Sciatic nerve (tissue), 2 donors: Measurements from ENCODE around the gene CLDN19. TPM values are rescaled to one million over a fixed set of nuclear protein-coding genes. Genes with fewer than 3 reads are reported as not detected.
A peak's percentile ranks its signal among the peaks of the same experiment; 100 is the strongest.
"Not testable (repeated sequence)": the region's sequence is repeated elsewhere in the genome, so short reads cannot be mapped to it uniquely, and the experiment has no call there.

Experiments used
- ATAC-seq: fragments of 200-7000 bp; cut with Tn5 transposase; one replicate; pipeline ENCODE4 v1.9.1; 2020; ENCODE audit warnings: mild to moderate bottlenecking, moderate library complexity
- DNase-seq: peaks from one replicate; pipeline ENCODE4 v3.0.0-alpha.2; 2020; ENCODE audit warnings: low spot score
- intact Hi-C: fragments of 100-400 bp; cut with DNase I; formaldehyde crosslinking; loops from one replicate; pipeline ENCODE4 v1.14.2; 2022
- total RNA-seq: library from RNA; stranded (reverse); fragmentation: NEBNext Ultra II Directional; extraction: Animal tissue kit (Norgen Biotek cat#: 25700); gene quantifications from one replicate; pipeline ENCODE4 v1.2.1, GENCODE V29; 2021
- donor health status: DM: no; HTN: no; CAD: no.
- donor health status: DM: no; HTN: no; CAD: no.

The CLDN19 gene
- total RNA-seq, 1 donor from 2014 or later, result 243 TPM

DNA sequence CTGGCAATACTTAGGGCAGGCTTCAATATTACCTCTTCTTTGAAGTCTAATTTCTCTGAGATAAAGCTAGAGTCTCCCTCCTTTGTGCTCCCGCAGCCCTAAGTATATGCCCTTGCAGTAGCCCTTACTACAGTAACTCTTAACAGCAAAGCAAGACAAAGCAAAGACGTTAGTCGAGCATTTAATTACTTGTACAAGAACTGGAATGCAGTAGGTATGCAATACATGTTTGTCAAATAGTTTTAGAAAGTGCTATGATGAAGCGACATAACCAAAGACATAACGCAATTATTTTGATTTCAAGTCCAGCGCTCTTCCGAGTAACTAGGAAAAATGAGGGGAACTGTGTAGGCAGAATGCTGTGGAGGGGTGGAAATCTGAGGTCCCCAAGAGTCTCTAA, 25.2 kb upstream of the CLDN19 start:
- ATAC-seq (no peak), DNase-seq (no peak)
- intact Hi-C loops, result no loop called here

DNA sequence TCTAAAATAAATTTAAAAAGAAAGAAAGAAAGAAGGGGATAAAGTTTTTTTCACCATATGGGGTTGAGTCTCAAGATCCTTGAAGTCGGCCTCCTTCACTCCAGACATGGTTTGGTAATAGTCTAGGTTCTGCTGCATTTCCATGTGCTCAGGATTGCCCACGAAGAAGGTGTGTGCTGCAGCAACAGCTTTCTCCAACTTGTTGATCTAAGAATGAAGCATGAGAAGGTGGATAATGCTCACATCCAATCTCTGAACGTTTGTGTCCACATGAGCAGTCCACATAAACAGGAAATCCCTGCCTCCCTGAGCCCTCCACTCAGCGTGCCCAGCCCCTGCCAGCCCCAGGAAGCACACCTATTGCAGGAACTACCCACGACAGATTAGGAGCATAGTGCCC, 22.2 kb upstream of the CLDN19 start:
- intact Hi-C loops, result no loop called here
- no peak for ATAC-seq
- DNase-seq, result no peak

DNA sequence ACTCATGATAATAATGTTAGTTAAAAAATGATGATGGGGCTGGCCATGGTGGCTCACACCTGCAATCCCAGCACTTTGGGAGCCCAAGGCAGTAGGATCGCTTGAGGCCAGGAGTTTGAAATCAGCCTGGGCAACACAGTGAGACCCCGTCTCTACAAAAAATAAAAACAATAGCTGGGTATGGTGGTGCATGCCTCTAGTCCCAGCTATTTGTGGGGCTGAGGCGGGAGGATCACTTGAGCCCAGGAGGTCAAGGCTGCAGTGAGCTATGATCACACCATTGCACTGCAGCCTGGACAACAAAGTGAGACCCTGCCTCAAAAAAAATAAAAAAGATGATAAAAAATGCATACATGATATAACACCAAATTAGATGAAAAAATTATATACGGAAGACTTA, 21.5 kb upstream of the CLDN19 start:
- intact Hi-C loops, result no loop called here
- ATAC-seq, result no peak
- no peak for DNase-seq

DNA sequence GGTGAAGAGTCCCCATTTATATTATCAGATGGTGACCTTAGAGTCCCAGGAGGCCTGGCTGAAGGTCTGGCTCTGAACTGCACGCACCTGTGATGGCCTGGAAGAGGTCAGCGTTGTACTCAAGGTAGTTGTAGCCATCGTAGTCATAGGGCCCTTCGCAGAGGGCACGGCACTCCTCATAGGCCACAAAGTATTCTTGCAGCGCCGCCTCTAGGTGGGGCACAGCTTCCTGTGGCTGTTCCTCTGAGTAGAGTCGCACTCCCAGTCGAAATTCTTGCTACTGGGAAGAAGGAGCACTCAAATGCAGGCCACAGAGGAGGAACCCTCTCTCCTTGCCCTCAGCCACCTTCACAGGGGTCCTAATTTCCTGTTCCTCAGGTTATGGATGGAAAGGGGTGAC, 19.1 kb upstream of the CLDN19 start:
- DNase-seq (no peak), ATAC-seq (no peak)
- intact Hi-C loops, result loop anchor here (5.0 kb wide), 1 partner anchor 77 kb away; the partner anchor contains the start of gene YBX1

DNA sequence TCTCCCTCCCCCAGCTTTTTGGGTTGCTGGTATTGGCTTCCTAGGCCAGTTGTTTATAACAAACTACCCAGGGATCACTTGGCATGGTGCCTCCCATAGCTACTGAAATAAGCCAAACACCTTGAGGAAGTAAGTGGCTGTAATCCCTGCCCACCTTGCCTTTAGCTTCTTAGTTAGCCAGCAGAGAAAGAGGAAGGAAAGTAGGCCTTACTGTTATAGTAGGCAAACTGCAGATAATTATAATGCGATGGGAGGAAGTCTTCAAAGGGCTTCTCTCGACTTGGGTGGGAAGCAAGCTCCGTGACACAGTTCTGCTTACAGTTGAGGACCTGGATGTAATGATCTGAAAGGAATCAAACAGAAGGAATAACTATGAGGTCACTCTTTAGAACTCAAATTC, 18.6 kb upstream of the CLDN19 start:
- intact Hi-C loops, result loop anchor here (5.0 kb wide), 1 partner anchor 76 kb away; the partner anchor contains the start of gene YBX1
- no peak for DNase-seq
- ATAC-seq, result no peak

DNA sequence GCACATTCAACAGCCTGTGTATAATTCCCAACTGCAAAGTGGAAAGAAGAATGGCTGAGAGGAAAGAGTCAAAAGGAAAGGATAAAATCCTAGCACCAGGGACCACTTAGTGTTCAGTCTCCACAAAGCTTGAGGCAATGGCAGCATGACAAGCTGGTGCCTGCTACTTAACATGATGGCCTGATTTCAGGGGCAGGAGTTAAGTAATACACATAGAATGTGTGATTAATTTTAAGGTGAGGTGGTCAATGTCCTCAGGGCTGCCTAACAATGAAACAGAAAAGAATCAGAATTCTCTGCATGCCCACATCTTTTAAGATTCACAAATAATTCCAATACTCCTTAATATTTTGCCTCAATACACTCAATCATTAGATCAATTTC, 17.8 kb upstream of the CLDN19 start:
- no peak for DNase-seq
- intact Hi-C loops, result loop anchor here (5.0 kb wide), 1 partner anchor 76 kb away; the partner anchor contains the start of gene YBX1
- no peak for ATAC-seq

DNA sequence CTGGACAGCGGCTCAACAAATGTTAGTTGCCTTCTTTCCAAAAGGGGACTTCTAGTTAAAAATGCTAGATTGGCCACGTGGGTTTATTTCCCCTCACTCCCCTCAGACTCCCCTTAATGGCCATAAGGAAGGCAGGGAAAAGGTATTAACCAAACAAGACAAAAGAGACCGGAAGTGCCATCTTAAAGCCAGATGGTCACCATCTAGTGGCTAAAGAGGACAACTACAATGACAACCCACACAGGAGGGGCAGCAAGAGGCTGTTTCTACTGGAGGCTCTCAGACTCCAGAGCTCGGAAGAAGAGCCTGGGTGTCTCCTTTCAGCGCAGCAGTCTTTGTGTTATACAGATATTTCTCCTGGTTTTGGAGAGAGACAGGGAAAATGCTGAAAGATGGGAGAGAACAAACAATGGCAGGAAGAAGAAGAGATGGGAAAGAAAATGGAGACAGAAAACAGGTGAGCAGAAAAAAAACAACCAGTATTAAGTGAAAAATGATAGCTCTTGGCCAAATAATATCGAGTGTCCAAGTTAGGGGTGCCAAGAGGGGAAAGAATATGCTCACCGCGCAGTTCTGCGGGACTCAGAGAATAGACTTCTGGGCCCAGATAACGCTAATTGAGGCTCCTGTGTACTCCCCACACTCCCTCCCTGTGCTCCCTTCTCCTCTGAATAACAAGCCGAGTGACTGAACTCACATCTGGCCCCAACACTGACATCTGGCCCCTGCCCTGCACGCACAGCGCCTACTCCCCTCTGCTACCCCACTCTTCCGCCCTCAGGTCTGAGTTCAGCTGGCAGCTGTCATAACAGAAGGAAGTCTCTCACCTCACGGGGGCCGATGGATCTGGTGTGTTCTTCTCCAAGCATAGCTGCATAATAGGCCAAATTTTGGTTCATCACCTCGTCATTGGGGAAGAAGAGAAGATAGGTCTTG, 17.2 kb upstream of the CLDN19 start:
- intact Hi-C loops, result loop anchor here (5.0 kb wide), 1 partner anchor 75 kb away; the partner anchor contains the start of gene YBX1
- no peak for DNase-seq
- peak; percentile 61 for ATAC-seq

DNA sequence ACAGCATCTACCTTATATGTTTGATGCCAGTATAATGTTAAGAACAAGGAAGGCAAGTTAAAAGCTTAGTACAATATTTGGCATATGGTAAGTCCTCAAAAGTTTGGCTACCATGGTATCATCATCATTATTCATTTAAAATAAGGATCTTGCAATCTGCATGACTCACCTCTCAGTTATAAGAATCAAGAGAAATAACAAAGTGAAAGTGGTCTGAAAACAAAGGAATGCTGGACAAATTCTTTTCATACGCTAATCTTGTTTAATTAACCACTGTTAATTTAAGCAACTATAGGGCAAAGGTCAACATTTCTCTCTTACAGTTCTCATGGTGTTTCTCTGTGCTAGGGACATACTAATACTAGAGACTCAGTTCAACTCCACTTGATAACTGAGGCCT, 13.0 kb upstream of the CLDN19 start:
- ATAC-seq (no peak), DNase-seq (no peak)
- intact Hi-C loops, result no loop called here

DNA sequence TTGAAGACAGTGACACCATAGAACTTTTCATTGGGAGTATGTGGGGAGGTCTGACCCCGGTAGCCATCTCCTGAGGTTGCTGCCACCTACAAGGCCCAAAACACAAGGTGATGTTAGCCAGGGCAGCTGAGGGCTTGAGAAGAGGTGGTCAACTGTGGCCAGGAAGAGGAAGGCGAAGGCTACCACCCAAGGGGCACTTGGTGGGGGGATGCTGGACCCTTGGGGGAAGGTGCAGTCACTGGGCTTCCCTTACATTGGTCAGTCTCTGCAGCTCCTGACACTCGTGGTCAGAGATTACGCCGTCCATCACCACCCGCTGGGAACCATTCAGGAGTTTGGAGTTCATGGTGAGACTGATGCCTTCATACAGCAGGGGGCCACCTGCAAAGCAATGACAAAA, 12.2 kb upstream of the CLDN19 start:
- no peak for ATAC-seq
- intact Hi-C loops, result no loop called here
- no peak for DNase-seq

DNA sequence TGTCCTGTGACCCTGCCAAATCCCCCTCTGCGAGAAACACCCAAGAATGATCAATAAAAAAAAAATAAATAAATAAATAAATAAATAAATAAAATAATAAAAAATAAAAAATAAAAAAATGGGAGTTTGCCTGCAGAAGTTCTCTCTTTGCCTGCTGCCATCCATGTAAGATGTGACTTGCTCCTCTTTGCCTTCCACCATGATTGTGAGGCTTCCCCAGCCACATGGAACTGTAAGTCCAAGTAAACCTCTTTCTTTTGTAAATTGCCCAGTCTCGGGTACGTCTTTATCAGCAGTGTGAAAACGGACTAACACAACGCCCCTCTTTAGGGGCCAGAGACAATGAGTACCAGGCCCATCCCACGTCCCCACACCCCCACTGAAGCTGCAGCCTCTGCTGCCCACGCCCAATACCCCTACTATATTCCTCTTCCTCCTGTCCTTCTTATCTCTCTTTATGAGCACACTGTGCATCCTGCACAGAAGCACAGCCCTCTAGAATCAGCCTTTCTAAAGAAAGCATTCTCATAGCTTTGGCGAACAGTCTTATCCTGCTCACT, 11.6 kb upstream of the CLDN19 start:
- intact Hi-C loops, DNase-seq, ATAC-seq: not testable (repeated sequence)

DNA sequence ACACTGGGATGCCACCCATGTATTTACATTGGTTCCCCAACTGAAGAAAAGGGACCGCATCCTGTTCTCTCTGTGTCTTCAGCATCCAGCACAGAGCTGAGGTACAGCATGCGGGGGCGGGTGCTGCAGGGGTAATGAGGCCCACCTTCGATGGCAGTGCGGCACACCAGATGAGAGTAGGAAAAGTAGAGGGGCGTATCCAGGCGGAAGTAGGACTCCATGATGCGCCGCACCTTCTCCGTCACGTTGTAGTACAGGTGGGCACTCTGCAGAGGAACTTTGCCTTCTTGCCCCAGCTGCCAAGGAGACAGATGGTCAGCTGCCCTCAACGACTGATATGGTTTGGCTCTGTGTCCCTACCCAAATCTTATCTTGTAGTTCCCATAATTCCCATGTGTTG, 10.0 kb upstream of the CLDN19 start:
- intact Hi-C loops, result no loop called here
- DNase-seq (no peak), ATAC-seq (no peak)

DNA sequence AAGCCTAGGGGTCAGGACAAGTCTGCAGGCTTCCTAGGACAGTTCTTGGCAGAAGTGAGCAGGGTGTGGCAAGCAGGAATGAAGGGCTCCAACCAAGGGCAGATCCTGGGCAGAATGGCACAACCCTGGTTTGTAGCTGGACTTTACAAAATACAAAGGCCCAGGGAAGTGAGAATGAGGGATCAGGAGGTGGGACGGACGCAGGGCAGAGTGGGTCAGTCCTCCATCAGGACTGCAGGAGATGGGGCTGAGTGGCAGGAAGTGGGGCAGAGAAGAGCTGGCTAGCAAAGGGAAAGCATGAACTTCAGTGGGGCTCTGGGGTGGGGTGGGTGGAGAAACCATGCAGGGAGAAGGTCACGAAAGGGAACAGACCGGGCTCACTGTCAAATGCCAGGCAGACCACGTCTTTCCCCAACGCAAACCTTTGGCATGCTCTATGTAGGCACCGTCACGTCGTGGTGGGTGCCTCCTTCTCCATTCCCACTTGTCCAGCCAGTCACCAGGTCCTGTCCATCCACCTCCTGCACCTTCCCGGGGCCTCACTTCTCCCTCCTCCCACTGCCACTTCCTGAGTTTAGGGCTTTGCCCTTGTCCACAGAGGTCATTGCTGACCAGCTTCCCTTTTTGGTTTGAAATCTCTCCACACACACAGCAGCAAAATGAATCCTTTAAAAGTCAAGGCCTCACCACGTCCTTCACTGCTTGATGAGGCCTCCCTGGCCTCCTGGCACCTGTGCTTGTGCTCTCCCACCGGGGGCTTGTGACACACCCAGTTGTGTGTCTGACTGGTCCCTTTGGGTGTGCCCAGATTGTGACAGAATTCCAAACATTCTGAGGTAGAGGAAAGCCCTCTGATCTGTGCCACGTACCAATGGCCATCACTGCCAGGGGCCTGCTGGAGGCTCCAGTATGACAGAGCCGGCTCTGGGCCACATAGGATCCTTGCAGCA, 8.7 kb upstream of the CLDN19 start:
- DNase-seq (no peak), ATAC-seq (peak; percentile 27)
- intact Hi-C loops, result loop anchor here (10.0 kb wide), 2 partner anchors 84 to 164 kb away; no protein-coding TSS in a partner anchor

DNA sequence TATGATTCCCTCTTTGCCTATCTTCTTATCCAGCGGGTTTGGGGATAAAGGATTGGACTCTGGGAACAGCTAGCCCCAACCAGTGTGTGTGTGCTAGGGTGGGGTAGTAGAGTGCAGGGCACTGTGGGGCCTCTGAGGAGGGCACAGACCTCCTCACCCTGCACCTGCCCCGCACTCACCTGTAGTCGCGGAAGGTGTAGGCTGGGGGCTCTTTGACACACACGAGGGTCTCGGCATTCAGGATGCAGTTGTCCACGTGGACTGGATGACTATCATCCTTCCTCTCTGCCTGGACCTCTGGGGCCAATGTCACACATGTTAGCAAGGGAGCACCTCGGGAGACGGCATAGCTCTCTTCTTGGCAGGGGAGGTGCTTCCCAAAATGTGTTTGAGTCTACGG, 8.0 kb upstream of the CLDN19 start:
- DNase-seq (no peak), ATAC-seq (peak; percentile 32)
- intact Hi-C loops, result loop anchor here (10.0 kb wide), 2 partner anchors 83 to 163 kb away; no protein-coding TSS in a partner anchor

DNA sequence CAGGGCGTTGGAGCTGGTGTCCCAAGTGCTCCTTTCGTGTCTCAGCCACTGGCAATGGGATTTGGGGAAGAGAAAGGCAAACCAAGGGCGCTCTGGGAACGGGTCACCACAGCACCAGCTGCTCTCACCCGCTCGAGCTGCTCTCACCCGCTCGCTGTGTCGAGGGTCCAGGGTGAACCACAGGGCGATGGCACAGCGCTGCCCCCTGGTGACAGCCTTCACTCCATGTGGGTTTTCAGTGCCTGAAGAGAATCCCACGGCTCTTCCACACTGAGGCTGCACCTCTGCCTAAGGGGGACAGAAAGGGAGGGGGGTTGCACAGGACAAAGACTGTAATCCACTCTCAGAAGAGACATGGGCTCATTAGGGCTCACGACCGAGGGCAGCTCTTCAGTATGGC, 7.1 kb upstream of the CLDN19 start:
- ATAC-seq (peak; percentile 70), DNase-seq (no peak)
- intact Hi-C loops, result loop anchor here (10.0 kb wide), 2 partner anchors 82 to 162 kb away; no protein-coding TSS in a partner anchor

DNA sequence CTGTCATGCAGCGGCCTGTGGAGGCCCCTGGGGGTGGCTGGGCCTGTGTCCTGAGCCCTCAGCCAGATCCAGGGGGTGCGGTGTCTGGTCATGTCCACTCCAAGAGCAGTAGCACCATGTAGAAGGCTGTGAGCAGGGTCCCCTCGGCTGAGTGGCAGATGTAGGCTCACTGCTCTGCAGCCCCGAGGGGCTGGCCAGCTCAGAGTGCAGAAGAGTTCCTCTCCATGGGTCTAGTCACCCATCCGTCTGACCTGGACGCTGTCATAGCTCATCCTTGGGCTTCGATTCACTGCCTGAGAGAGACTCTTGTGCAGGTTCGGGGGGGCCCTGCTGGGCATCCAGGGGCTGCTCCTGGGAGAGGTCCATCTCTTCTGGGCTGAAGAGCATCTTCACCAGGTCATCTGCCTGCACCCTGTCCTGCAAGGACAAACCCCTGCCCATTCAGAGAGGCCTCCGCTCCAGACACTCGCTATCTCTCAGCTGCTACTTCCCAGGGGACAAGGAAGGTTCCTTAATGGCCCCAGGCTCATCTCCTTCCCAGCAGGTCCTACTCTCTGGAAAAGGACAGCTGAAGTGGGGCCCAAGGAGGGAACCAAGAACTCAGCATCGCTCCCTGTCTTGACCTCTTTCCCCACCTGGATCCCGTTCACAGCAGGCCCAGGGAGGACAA, 6.5 kb upstream of the CLDN19 start:
- DNase-seq, result no peak
- intact Hi-C loops, result loop anchor here (10.0 kb wide), 2 partner anchors 82 to 162 kb away; no protein-coding TSS in a partner anchor
- ATAC-seq, result no peak

DNA sequence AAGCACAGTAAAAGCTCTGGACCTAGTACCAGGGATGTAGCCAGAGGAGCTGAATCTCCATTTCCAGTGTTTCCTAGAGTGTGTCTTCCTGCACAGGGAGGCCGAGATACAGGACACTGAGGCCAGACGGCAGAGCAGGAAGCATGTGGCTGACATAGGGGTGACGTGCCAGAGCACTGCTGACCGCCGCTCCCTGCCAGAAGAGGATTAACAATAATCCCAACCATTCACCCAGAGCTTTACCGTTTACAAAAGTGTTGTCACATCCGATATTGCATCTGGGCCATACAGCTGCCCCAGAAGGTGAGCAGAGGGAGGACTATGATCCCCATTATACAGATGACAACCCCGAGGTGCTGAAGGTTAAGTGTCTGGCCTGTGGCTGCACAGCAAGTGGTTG, 5.8 kb upstream of the CLDN19 start:
- no peak for ATAC-seq
- intact Hi-C loops, result loop anchor here (10.0 kb wide), 2 partner anchors 81 to 161 kb away; no protein-coding TSS in a partner anchor
- no peak for DNase-seq

DNA sequence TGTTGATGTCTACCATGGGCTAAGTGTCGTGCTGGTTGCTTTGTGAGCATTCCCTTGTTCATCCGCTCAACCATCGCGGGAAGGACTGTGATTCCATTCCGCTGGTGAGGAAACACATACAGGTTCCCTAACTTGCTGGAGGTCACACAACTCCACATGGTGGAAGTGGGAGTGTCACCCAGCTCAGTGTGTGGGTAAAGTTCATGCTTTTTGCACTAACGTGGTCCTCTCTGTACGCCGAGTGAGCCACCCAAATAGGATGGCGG, 4.0 kb upstream of the CLDN19 start:
- DNase-seq (no peak), ATAC-seq (no peak)
- intact Hi-C loops, result loop anchor here (10.0 kb wide), 2 partner anchors 79 to 159 kb away; no protein-coding TSS in a partner anchor

DNA sequence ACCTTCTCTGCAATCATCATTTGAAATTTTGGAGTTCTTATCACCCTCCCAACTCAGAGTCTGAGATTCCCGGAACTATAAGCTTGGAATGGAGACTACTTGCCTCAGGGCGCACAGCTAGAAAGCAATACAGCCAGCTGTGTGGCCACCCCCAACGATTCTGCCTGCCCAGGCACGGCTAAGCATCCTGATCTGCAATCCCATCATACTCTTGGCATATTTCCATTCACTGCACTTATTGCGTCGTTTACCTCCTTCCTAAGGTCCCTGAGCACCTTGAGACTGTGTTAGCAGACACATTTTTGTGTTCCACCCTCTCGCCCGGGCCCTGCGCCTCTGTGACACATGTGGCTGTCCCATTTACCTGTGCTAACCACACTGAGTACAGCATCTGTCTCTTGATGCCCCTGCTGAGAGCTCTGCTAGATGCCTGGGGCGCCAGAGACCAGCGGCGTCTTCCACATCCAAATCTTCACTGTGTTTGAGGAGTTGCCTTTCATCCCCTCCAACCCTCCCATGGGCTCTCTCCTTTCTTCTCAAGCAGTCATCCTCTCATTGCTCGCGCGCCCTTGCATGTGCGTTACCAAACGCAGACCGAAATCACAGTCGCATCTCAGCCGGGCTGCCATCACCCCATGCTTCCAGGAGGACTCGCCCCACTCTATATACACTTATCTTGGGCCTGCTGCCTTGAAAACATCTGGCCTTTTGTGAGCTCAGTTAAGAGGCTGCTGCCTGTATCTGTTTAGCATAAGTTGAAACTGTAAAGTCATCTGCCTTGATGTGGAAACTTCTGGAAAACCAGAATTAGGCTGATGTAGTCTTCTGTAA, 3.5 kb upstream of the CLDN19 start:
- intact Hi-C loops, result loop anchor here (10.0 kb wide), 2 partner anchors 79 to 159 kb away; no protein-coding TSS in a partner anchor
- DNase-seq (peak; percentile 27), ATAC-seq (no peak)
